Esophagus squamous epithelium (tissue), 5 donors: ENCODE measurements around the gene SPOCK1. TPM values are rescaled to one million over a fixed set of nuclear protein-coding genes. Genes with fewer than 3 reads are reported as not detected.

Experiments
- DNase-seq: peaks from one replicate; lab custom pipeline; 2025; lab: John Stamatoyannopoulos, UW
- H3K27ac ChIP-seq, 4 donors: fragments of 200-600 bp; sonication (generic); one replicate each; pipeline ENCODE4 v1.5.1; 2016 to 2019; ENCODE audit warnings: mild to moderate bottlenecking in 1 of 4
- H3K27me3 ChIP-seq, 4 donors: fragments of 200-600 bp; sonication (generic); 1 replicate in 3 of 4; 2 replicates in 1 of 4; pipeline versions ENCODE4 v1.5.1 to v1.6.0; 2017 to 2021; ENCODE audit warnings: antibody characterized with exemption in 1 of 4
- H3K36me3 ChIP-seq, 3 donors: fragments of 200-600 bp; sonication (generic); one replicate each; pipeline ENCODE4 v1.5.1; 2016 to 2019
- H3K4me1 ChIP-seq, 3 donors: fragments of 200-600 bp; sonication (generic); one replicate each; pipeline ENCODE4 v1.5.1; 2017 to 2019
- H3K4me3 ChIP-seq, 4 donors: fragments of 200-600 bp; sonication (generic); 1 replicate in 3 of 4; 2 replicates in 1 of 4; pipeline ENCODE4 v1.5.1; 2016 to 2019; ENCODE audit warnings: mild to moderate bottlenecking in 2 of 4, moderate library complexity in 1 of 4
- H3K9me3 ChIP-seq, 3 donors: fragments of 200-600 bp; sonication (generic); one replicate each; pipeline ENCODE4 v1.5.1; 2016 to 2019
- CTCF ChIP-seq, 6 experiments: fragments of 450-650 bp in 4 of 6; fragments of 200-600 bp in 2 of 6; sonication (generic) in 2 of 6; IDR thresholded peaks; one replicate each; pipeline ENCODE4 v1.5.1; 2016 to 2019; ENCODE audit warnings: antibody characterized with exemption in 6 of 6, mild to moderate bottlenecking in 4 of 6, moderate library complexity in 4 of 6
- POLR2A ChIP-seq, 4 donors: fragments of 450-650 bp; IDR thresholded peaks; one replicate each; pipeline ENCODE4 v1.6.1; 2017; ENCODE audit warnings: antibody characterized with exemption in 4 of 4, mild to moderate bottlenecking in 4 of 4, moderate library complexity in 3 of 4
- WGBS, 2 donors: methylation state at CpG; one replicate each; pipeline ENCODE4 v1.1.5; 2018; 5-methylcytosine and 5-hydroxymethylcytosine counted together
- intact Hi-C: fragments of 100-400 bp; cut with DNase I; formaldehyde crosslinking; loops from one replicate; pipeline ENCODE4 v1.15.0; 2022
- total RNA-seq, 4 donors: library from RNA; depleted of rRNA; stranded (reverse); fragments of >200 nt; gene quantifications; one replicate each; pipeline ENCODE4 v1.1.0, GENCODE V29; 2016
- donor health status: DM: yes; HTN: yes; CAD: no.

The SPOCK1 gene
- total RNA-seq, 4 donors from 2014 or later: 0.99 to 21.9 (median 8.1) TPM

- no peak overlapping the region for H3K4me3 ChIP-seq
- TF ChIP-seq CTCF (IDR thresholded peaks at IDR 0.05) (no peak), POLR2A (IDR thresholded peaks at IDR 0.05) (no peak)
- H3K27ac ChIP-seq: no peak overlapping the region
- intact Hi-C loops: no loop called here
- 51 to 61% methylated on average over 2 of the region's 2 CpGs for WGBS, 2 donors
- H3K36me3 ChIP-seq: no peaks in the 10 kb centered on the region
- no peak for DNase-seq
- H3K27me3 ChIP-seq: no peaks in the 10 kb centered on the region
- no peaks in the 10 kb centered on the region for H3K4me1 ChIP-seq
- peaks cover 0 to 7% (median 0%) of the 10 kb centered on the region in 3 donors for H3K9me3 ChIP-seq
These were observed 461.3 kb downstream of the SPOCK1 start for GRCh38 chr5:137037848-137038247.

GRCh38 chr5:137036640-137037039, 462.5 kb downstream of the SPOCK1 start:
- 39 to 44% methylated on average over 7 of the region's 7 CpGs for WGBS, 2 donors
- H3K9me3 ChIP-seq: no peaks in the 10 kb centered on the region
- no peaks in the 10 kb centered on the region for H3K4me1 ChIP-seq
- DNase-seq: no peak
- H3K4me3 ChIP-seq: no peak overlapping the region
- intact Hi-C loops: no loop called here
- no peaks in the 10 kb centered on the region for H3K36me3 ChIP-seq
- no peaks in the 10 kb centered on the region for H3K27me3 ChIP-seq
- H3K27ac ChIP-seq: no peak overlapping the region
- TF ChIP-seq CTCF (IDR thresholded peaks at IDR 0.05) (no peak), POLR2A (IDR thresholded peaks at IDR 0.05) (no peak)

GRCh38 chr5:137035480-137035878, 463.6 kb downstream of the SPOCK1 start:
- Histone ChIP-seq H3K27me3 (no peaks in the 10 kb centered on the region), H3K9me3 (no peaks in the 10 kb centered on the region), H3K4me1 (no peaks in the 10 kb centered on the region), H3K36me3 (no peaks in the 10 kb centered on the region), H3K27ac (no peak overlapping the region), H3K4me3 (no peak overlapping the region)
- no peak for DNase-seq
- 25 to 43% methylated on average over 1 of the region's 1 CpG for WGBS, 2 donors
- intact Hi-C loops: no loop called here
- TF ChIP-seq CTCF (IDR thresholded peaks at IDR 0.05) (no peak), POLR2A (IDR thresholded peaks at IDR 0.05) (no peak)

GRCh38 chr5:137034764-137035479, 464.2 kb downstream of the SPOCK1 start:
- H3K27me3 ChIP-seq: no peaks in the 10 kb centered on the region
- 83 to 84% methylated on average over 7 to 9 of the region's 10 CpGs for WGBS, 2 donors
- H3K36me3 ChIP-seq: no peaks in the 10 kb centered on the region
- no peaks in the 10 kb centered on the region for H3K4me1 ChIP-seq
- no peak for DNase-seq
- H3K4me3 ChIP-seq: no peak overlapping the region
- TF ChIP-seq CTCF (IDR thresholded peaks at IDR 0.05) (no peak), POLR2A (IDR thresholded peaks at IDR 0.05) (no peak)
- H3K9me3 ChIP-seq: no peaks in the 10 kb centered on the region
- intact Hi-C loops: no loop called here
- H3K27ac ChIP-seq: no peak overlapping the region

- Histone ChIP-seq H3K36me3 (no peaks in the 10 kb centered on the region), H3K4me3 (no peak overlapping the region), H3K9me3 (no peaks in the 10 kb centered on the region), H3K27me3 (no peaks in the 10 kb centered on the region), H3K4me1 (no peaks in the 10 kb centered on the region), H3K27ac (no peak overlapping the region)
- no peak for DNase-seq
- intact Hi-C loops: no loop called here
- WGBS, 2 donors: 80 to 89% methylated on average over 2 to 4 of the region's 4 CpGs
- no peak for TF ChIP-seq CTCF (IDR thresholded peaks at IDR 0.05)
- no peak for TF ChIP-seq POLR2A (IDR thresholded peaks at IDR 0.05)
These were observed 464.9 kb downstream of the SPOCK1 start for GRCh38 chr5:137034213-137034612.
